ENCODE results near the gene AHNAK. TPM values are rescaled to one million over a fixed set of nuclear protein-coding genes. Genes with fewer than 3 reads are reported as not detected.

AHNAK gene
- total and polyA plus RNA-seq, 2 donors (not counting 3 experiments of a cell fraction or from before 2014, with no cell fraction given) = 35.2 to 436 TPM

GRCh38 chr11:62402960-62403730 is 143.5 kb downstream of the AHNAK start:
- no TSS peak for BruUV-seq (replicated peaks)
- no peak for DNase-seq (ENCODE audit: low read depth, low spot score)
- H3K9ac ChIP-seq (replicated peaks; ENCODE audit: extremely low read depth, insufficient read depth, low read length) = no peak overlapping the region
- TF ChIP-seq POLR2AphosphoS5 (IDR thresholded peaks at IDR 0.05; ENCODE audit: insufficient read depth, low read depth, low read length) (no peak), JUN (IDR thresholded peaks at IDR 0.05; ENCODE audit: borderline replicate concordance, insufficient read depth, insufficient read length, low read depth) (no peak), MYC (IDR thresholded peaks at IDR 0.05; ENCODE audit: low read depth, low read length) (no peak), MAX (IDR thresholded peaks at IDR 0.05; ENCODE audit: insufficient read depth, insufficient read length) (no peak), CTCF (IDR thresholded peaks at IDR 0.05; ENCODE audit: extremely low read depth in 1 of 2, insufficient read depth in 1 of 2, low read depth in 1 of 2, low read length in 2 of 2) (no peak), POLR2A (IDR thresholded peaks at IDR 0.05; ENCODE audit: low read depth, low read length) (no peak), EZH2 (IDR thresholded peaks at IDR 0.05; ENCODE audit: borderline replicate concordance, low read depth, low read length, severe bottlenecking) (no peak), FOS (IDR thresholded peaks at IDR 0.05; ENCODE audit: borderline replicate concordance, insufficient read depth, low read length) (no peak), GATA2 (IDR thresholded peaks at IDR 0.05; ENCODE audit: insufficient read depth, insufficient read length, low read depth, low read length) (no peak)
- POLR2A ChIA-PET = no interaction called here
- no peaks in the 10 kb centered on the region for H3K27me3 ChIP-seq (ENCODE audit: control insufficient read depth in 2 of 2, insufficient read depth in 2 of 2, low read length in 2 of 2)
- CTCF ChIA-PET = interaction anchor here (1.4 to 4.2 kb wide), 5 partner anchors 8 to 140 kb away, joined by 3 to 18 read pairs (median 7); no protein-coding TSS in a partner anchor
- no peaks in the 10 kb centered on the region for H3K4me1 ChIP-seq (ENCODE audit: control insufficient read depth, extremely low read depth, insufficient read depth, low read length)
- intact Hi-C loops (cut with micrococcal nuclease) = no loop called here
- H4K20me1 ChIP-seq (replicated peaks; ENCODE audit: control insufficient read depth, extremely low read depth, insufficient read depth, low read length) = no peaks in the 10 kb centered on the region
- H2AFZ ChIP-seq (ENCODE audit: low read depth, low read length) = no peak overlapping the region
- no peaks in the 10 kb centered on the region for H3K36me3 ChIP-seq (ENCODE audit: control insufficient read depth in 2 of 2, extremely low read depth in 1 of 2, insufficient read depth in 2 of 2, low read length in 2 of 2)
- no peaks in the 10 kb centered on the region for H3K9me3 ChIP-seq (replicated peaks; ENCODE audit: control insufficient read depth, insufficient read depth, low read length)
- H3K4me3 ChIP-seq (replicated peaks in 1 of 3; ENCODE audit: insufficient read depth in 1 of 3, low read depth in 1 of 3, low read length in 3 of 3) = no peak overlapping the region
- dilution Hi-C loops (cut with MboI; ENCODE audit: extremely low pct_ligation_motif_present, low sequenced_read_pairs) = no loop called here
- no peak for FAIRE-seq
- H3K9me1 ChIP-seq (replicated peaks; ENCODE audit: control insufficient read depth, extremely low read depth, insufficient read depth, low read length) = no peaks in the 10 kb centered on the region
- H3K27ac ChIP-seq (ENCODE audit: insufficient read depth, low read depth, low read length) = no peak overlapping the region
- no peaks in the 10 kb centered on the region for H3K79me2 ChIP-seq (ENCODE audit: control insufficient read depth, insufficient read depth, low read length)
- H3K4me2 ChIP-seq (ENCODE audit: insufficient read depth, low read length) = no peak overlapping the region
